ENCODE results near the gene COL1A1.

GRCh38 chr17:50164697-50164988, 36.8 kb downstream of the COL1A1 start:
- TF ChIP-seq CTCF (IDR thresholded peaks at IDR 0.05) (no peak), POLR2A (IDR thresholded peaks at IDR 0.05) (no peak)
